HepG2 (cell line): Measurements from ENCODE around the gene WIZ. TPM values are rescaled to one million over a fixed set of nuclear protein-coding genes. Genes with fewer than 3 reads are reported as not detected.
A peak's percentile ranks its signal among the peaks of the same experiment; 100 is the strongest.

Experiments used
- ARHGAP35 ChIP-seq: sonication (generic); formaldehyde crosslinking; IDR thresholded peaks from 2 replicates; pipeline ENCODE4 v1.9.0; 2022; ENCODE audit warnings: mild to moderate bottlenecking, inconsistent platforms, moderate library complexity, missing genetic modification reagents, borderline replicate concordance
- ATF3 ChIP-seq: sonication (generic); formaldehyde crosslinking; IDR thresholded peaks from 2 replicates; pipeline ENCODE4 v1.4.0; 2020; ENCODE audit warnings: missing genetic modification reagents
- CCDC6 ChIP-seq: sonication (generic); formaldehyde crosslinking; IDR thresholded peaks from 2 replicates; pipeline ENCODE4 v1.8.1; 2022; ENCODE audit warnings: mild to moderate bottlenecking, missing genetic modification reagents, moderate library complexity
- CREB1 ChIP-seq, 2 experiments: fragments of 450-650 bp in 1 of 2; IDR thresholded peaks; 2 replicates each; pipeline ENCODE4 v1.6.1; 2016 to 2017; ENCODE audit warnings: control low read depth in 1 of 2, mild to moderate bottlenecking in 1 of 2, missing compliant biosample characterization in 1 of 2, missing genetic modification characterization in 1 of 2
- E2F2 ChIP-seq: sonication (generic); formaldehyde crosslinking; IDR thresholded peaks from 2 replicates; pipeline ENCODE4 v1.4.0; 2020; ENCODE audit warnings: missing genetic modification reagents, borderline replicate concordance
- ELF3 ChIP-seq: IDR thresholded peaks from 2 replicates; pipeline ENCODE4 v1.6.1; 2016; ENCODE audit warnings: missing genetic modification reagents, missing compliant biosample characterization
- GLMP ChIP-seq: sonication (generic); formaldehyde crosslinking; IDR thresholded peaks from 2 replicates; pipeline ENCODE4 v1.9.0; 2021; ENCODE audit warnings: missing genetic modification reagents, mild to moderate bottlenecking, borderline replicate concordance
- KMT2A ChIP-seq: sonication (generic); formaldehyde crosslinking; IDR thresholded peaks from 2 replicates; pipeline ENCODE4 v1.4.0; 2020; ENCODE audit warnings: missing genetic modification reagents
- NCOR1 ChIP-seq: fragments of 200-600 bp; sonication (generic); IDR thresholded peaks from 2 replicates; pipeline ENCODE4 v1.7.0; 2017; ENCODE audit warnings: antibody characterized with exemption, low read length, borderline replicate concordance
- RXRB ChIP-seq: IDR thresholded peaks from 2 replicates; pipeline ENCODE4 v1.6.1; 2016; ENCODE audit warnings: borderline replicate concordance, missing genetic modification reagents, missing compliant biosample characterization
- SP1 ChIP-seq, 2 experiments: fragments of 450-650 bp in 1 of 2; sonication (generic) in 1 of 2; formaldehyde crosslinking in 1 of 2; IDR thresholded peaks; 2 replicates each; pipeline versions ENCODE4 v1.4.0 to v1.6.1; 2016 to 2020; ENCODE audit warnings: missing genetic modification reagents in 1 of 2
- TEF ChIP-seq: sonication (generic); formaldehyde crosslinking; IDR thresholded peaks from 2 replicates; pipeline ENCODE4 v1.5.0; 2020; ENCODE audit warnings: missing genetic modification reagents
- ZBTB1 ChIP-seq: sonication (generic); formaldehyde crosslinking; IDR thresholded peaks from 2 replicates; pipeline ENCODE4 v1.4.0; 2020; ENCODE audit warnings: missing genetic modification reagents, borderline replicate concordance
- ZNF350 ChIP-seq: sonication (generic); formaldehyde crosslinking; IDR thresholded peaks from 2 replicates; pipeline ENCODE4 v1.4.0; 2020; ENCODE audit warnings: mild to moderate bottlenecking, low read depth, missing genetic modification reagents, borderline replicate concordance
- ZNF446 ChIP-seq: sonication (generic); formaldehyde crosslinking; IDR thresholded peaks from 2 replicates; pipeline ENCODE4 v1.5.0; 2020; ENCODE audit warnings: mild to moderate bottlenecking, missing genetic modification reagents
- ZNF451 ChIP-seq: sonication (generic); formaldehyde crosslinking; IDR thresholded peaks from 2 replicates; pipeline ENCODE4 v1.5.0; 2020; ENCODE audit warnings: mild to moderate bottlenecking, missing genetic modification reagents
- polyA plus RNA-seq, 8 experiments: library from polyadenylated mRNA; depleted of rRNA in 3 of 8; stranded (reverse) in 7 of 8; unstranded in 1 of 8; fragments of >200 nt; fragmentation: Illumina TruSeq in 4 of 8; extraction: Trizol in 4 of 8; gene quantifications; 2 replicates each; pipeline versions ENCODE4 v1.2.1 to v1.2.3, GENCODE V29; 2011 to 2016; ENCODE audit warnings: low read depth in 4 of 8, missing spikeins in 1 of 8, mixed read lengths in 1 of 8; ENCODE audit not compliant: insufficient read depth in 1 of 8
- total RNA-seq, 5 experiments: library from RNA; depleted of rRNA; stranded (reverse); fragments of >200 nt; fragmentation: Illumina TruSeq; extraction: Trizol; gene quantifications; 2 replicates each; pipeline ENCODE4 v1.2.3, GENCODE V29; 2016; ENCODE audit warnings: low read depth in 1 of 5
- TF ChIP-seq, protein P1 (sequence below): sonication (generic); formaldehyde crosslinking; IDR thresholded peaks from 2 replicates; pipeline ENCODE4 v1.4.0; 2020; ENCODE audit warnings: missing genetic modification reagents, borderline replicate concordance
- TF ChIP-seq, protein P2 (sequence below): sonication (generic); formaldehyde crosslinking; IDR thresholded peaks from 2 replicates; pipeline ENCODE4 v1.5.0; 2020; ENCODE audit warnings: missing genetic modification reagents

Gene WIZ
- total and polyA plus RNA-seq, 2 of the 13 experiments (the other 11 are each of a cell fraction or from before 2014, with no cell fraction given), result 4.7 to 4.8 TPM

GRCh38 chr19:15432629-15433518 is 16.9 kb downstream of the WIZ start (continued):
- TF ChIP-seq CREB1 (IDR thresholded peaks at IDR 0.05) (no peak), CREB1 (CRISPR knock-in tag; IDR thresholded peaks at IDR 0.05) (no peak), E2F2 (CRISPR knock-in tag) (no peak), NCOR1 (no peak), ELF3 (CRISPR knock-in tag) (peak; percentile 41; the same call in 1 of the 2 replicates), ZNF350 (CRISPR knock-in tag) (no peak), ZNF446 (no peak), SP1 (IDR thresholded peaks at IDR 0.05) (no peak), SP1 (CRISPR knock-in tag; IDR thresholded peaks at IDR 0.05) (peak; percentile 90), GLMP (CRISPR knock-in tag) (no peak), ZNF451 (peak; percentile 74; the same call in 1 of the 2 replicates), CCDC6 (CRISPR knock-in tag) (peak; percentile 95), ARHGAP35 (CRISPR knock-in tag) (no peak), ZBTB1 (CRISPR knock-in tag) (no peak), RXRB (CRISPR knock-in tag) (no peak), TEF (no peak), ATF3 (CRISPR knock-in tag) (peak; percentile 12; the same call in 1 of the 2 replicates), KMT2A (peak; percentile 71; the same call in 1 of the 2 replicates)
- TF ChIP-seq, protein P1, sequence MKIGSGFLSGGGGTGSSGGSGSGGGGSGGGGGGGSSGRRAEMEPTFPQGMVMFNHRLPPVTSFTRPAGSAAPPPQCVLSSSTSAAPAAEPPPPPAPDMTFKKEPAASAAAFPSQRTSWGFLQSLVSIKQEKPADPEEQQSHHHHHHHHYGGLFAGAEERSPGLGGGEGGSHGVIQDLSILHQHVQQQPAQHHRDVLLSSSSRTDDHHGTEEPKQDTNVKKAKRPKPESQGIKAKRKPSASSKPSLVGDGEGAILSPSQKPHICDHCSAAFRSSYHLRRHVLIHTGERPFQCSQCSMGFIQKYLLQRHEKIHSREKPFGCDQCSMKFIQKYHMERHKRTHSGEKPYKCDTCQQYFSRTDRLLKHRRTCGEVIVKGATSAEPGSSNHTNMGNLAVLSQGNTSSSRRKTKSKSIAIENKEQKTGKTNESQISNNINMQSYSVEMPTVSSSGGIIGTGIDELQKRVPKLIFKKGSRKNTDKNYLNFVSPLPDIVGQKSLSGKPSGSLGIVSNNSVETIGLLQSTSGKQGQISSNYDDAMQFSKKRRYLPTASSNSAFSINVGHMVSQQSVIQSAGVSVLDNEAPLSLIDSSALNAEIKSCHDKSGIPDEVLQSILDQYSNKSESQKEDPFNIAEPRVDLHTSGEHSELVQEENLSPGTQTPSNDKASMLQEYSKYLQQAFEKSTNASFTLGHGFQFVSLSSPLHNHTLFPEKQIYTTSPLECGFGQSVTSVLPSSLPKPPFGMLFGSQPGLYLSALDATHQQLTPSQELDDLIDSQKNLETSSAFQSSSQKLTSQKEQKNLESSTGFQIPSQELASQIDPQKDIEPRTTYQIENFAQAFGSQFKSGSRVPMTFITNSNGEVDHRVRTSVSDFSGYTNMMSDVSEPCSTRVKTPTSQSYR (CRISPR knock-in tag), result no peak
- TF ChIP-seq, protein P2, sequence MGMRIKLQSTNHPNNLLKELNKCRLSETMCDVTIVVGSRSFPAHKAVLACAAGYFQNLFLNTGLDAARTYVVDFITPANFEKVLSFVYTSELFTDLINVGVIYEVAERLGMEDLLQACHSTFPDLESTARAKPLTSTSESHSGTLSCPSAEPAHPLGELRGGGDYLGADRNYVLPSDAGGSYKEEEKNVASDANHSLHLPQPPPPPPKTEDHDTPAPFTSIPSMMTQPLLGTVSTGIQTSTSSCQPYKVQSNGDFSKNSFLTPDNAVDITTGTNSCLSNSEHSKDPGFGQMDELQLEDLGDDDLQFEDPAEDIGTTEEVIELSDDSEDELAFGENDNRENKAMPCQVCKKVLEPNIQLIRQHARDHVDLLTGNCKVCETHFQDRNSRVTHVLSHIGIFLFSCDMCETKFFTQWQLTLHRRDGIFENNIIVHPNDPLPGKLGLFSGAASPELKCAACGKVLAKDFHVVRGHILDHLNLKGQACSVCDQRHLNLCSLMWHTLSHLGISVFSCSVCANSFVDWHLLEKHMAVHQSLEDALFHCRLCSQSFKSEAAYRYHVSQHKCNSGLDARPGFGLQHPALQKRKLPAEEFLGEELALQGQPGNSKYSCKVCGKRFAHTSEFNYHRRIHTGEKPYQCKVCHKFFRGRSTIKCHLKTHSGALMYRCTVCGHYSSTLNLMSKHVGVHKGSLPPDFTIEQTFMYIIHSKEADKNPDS (CRISPR knock-in tag), result no peak
